ENCODE measurements around the gene SLC35F1. TPM values are rescaled to one million over a fixed set of nuclear protein-coding genes. Genes with fewer than 3 reads are reported as not detected.

Gene SLC35F1
- total RNA-seq, 4 donors from 2014 or later, result 0.30 to 0.91 (median 0.48) TPM

DNA sequence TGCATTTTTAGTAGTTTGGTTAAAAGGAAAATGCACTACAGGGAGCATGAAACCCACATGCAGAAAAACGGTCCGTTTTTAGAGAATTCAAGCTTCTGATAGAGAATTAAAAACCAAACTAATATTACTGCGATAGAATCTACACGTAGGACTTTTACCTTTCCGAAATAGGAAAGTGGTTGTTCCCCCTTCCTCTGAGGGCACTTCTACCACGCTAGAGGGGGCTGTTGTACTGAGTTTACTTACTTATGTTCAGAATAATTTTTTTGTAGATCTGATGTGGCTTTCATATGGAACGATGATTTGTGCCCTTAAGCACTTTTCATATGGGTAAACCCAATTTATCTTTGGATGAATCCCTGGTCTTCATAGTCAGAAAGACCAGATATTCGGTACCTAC, 376.7 kb downstream of the SLC35F1 start:
- DNase-seq (ENCODE audit: low spot score in 2 of 2), result no peak
- no peak for TF ChIP-seq POLR2A (IDR thresholded peaks at IDR 0.05)
- TF ChIP-seq, protein P1, sequence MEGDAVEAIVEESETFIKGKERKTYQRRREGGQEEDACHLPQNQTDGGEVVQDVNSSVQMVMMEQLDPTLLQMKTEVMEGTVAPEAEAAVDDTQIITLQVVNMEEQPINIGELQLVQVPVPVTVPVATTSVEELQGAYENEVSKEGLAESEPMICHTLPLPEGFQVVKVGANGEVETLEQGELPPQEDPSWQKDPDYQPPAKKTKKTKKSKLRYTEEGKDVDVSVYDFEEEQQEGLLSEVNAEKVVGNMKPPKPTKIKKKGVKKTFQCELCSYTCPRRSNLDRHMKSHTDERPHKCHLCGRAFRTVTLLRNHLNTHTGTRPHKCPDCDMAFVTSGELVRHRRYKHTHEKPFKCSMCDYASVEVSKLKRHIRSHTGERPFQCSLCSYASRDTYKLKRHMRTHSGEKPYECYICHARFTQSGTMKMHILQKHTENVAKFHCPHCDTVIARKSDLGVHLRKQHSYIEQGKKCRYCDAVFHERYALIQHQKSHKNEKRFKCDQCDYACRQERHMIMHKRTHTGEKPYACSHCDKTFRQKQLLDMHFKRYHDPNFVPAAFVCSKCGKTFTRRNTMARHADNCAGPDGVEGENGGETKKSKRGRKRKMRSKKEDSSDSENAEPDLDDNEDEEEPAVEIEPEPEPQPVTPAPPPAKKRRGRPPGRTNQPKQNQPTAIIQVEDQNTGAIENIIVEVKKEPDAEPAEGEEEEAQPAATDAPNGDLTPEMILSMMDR (IDR thresholded peaks at IDR 0.05), result no peak
- 15 to 18% methylated on average over 8 of the region's 8 CpGs for WGBS, 2 donors
- H3K4me3 ChIP-seq (ENCODE audit: low read depth, poor library complexity, severe bottlenecking), result no peak overlapping the region
- intact Hi-C loops (cut with DNase I; ENCODE audit: low total_unique reads), result no loop called here

DNA sequence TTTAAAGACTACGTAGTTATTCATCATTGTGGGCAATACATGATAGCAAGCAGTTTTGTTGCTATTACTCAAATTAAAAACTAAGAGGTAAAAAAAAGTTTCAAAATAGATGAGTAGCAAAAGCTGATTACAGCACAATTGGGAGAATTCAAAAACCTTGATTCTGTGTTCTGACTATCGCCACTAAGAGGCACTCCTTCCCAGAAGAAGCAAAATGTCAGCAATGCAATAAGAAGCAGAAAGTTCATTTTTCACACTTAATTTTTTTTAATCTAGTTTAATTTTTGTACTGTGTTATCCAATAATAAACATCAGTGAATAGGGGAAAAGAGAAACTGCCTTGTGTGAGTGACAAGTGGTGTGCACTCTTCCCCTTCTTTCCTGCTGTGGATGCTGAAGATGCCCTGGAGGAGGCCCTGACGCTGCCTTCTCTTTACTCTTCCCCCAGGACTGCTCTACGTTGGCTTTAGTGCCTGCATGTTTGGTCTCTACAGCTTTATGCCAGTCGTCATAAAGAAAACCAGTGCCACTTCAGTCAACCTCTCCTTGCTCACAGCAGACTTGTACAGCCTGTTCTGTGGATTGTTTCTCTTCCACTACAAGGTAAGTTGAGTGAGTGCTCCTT, 377.8 kb downstream of the SLC35F1 start:
- TF ChIP-seq, protein P1 (IDR thresholded peaks at IDR 0.05), result no peak
- TF ChIP-seq POLR2A (IDR thresholded peaks at IDR 0.05), result no peak
- intact Hi-C loops (cut with DNase I; ENCODE audit: low total_unique reads), result no loop called here
- no peak for DNase-seq (ENCODE audit: low spot score in 2 of 2)
- WGBS, 2 donors, result 72 to 75% methylated on average over 5 of the region's 5 CpGs
- H3K4me3 ChIP-seq (ENCODE audit: low read depth, poor library complexity, severe bottlenecking), result no peak overlapping the region

DNA sequence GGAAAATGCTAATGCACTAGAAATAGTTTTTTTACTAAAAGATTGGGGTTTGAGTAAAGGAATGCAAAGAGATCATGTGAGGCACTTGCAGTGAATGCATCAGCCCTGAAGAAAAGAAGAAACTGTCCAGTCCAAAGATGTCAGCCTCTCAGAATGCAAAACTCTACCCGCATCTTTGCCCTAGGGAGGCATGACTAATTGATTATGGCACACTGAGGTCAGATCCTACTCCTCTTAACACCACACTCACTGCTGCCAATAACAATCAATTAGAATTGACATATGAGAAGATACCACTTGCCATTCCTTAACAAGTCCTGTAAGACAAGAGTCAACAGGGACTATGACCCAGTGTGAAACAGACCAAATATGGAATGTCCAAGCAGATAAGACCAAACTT, 378.7 kb downstream of the SLC35F1 start:
- TF ChIP-seq, protein P1 (IDR thresholded peaks at IDR 0.05), result no peak
- WGBS, 2 donors, result 58 to 60% methylated on average over 1 of the region's 1 CpG
- intact Hi-C loops (cut with DNase I; ENCODE audit: low total_unique reads), result no loop called here

DNA sequence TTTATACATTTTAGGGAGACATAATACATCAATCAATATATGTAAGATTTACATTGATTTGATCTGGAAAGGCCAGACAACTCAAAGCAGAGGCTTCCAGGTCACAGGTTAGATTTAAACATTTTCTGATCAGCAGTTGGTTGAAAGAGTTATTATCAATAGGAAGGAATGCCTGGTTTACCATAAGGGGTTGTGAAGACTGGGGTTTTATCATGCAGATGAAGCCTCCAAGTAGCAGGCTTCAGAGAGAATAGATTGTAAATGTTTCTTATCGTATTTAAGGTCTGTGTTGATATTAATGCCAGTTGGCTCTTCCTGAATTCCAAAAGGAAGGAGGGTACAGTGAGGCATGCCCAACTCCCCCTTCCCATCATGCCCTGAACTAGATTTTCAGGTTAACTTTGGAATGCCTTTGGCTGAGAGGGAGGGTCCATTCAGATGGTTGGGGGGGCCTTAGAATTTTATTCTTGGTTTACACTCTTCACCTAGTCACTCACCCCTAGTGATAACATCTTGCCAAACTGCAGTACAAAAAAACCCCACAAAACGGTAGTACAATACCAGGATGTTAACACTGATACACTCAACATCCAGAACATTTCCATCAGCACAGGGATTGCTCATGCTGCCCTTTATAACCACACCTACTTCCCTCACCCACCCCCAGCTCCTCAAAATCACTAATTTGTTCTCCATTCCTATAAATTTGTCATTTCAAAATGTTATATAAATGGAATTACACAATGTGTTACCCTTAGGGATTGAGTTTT, 381.5 kb downstream of the SLC35F1 start:
- no peak overlapping the region for H3K4me3 ChIP-seq (ENCODE audit: low read depth, poor library complexity, severe bottlenecking)
- intact Hi-C loops (cut with DNase I; ENCODE audit: low total_unique reads), result no loop called here
- 26 to 37% methylated on average over 2 of the region's 2 CpGs for WGBS, 2 donors
- TF ChIP-seq POLR2A (IDR thresholded peaks at IDR 0.05), result no peak
- TF ChIP-seq, protein P1 (IDR thresholded peaks at IDR 0.05), result no peak
- no peak for DNase-seq (ENCODE audit: low spot score in 2 of 2)

More for the DNA sequence above, 378.7 kb downstream of the SLC35F1 start:
- H3K4me3 ChIP-seq (ENCODE audit: low read depth, poor library complexity, severe bottlenecking), result no peak overlapping the region
- no peak for DNase-seq (ENCODE audit: low spot score in 2 of 2)

GRCh38 chr6:118292558-118292957, 385.5 kb downstream of the SLC35F1 start:
- TF ChIP-seq, protein P1 (IDR thresholded peaks at IDR 0.05), result no peak
- no peak for TF ChIP-seq POLR2A (IDR thresholded peaks at IDR 0.05)
- intact Hi-C loops (cut with DNase I; ENCODE audit: low total_unique reads), result no loop called here
- H3K4me3 ChIP-seq (ENCODE audit: low read depth, poor library complexity, severe bottlenecking), result no peak overlapping the region
- WGBS, 2 donors, result 76 to 81% methylated on average over 4 of the region's 4 CpGs
- DNase-seq (ENCODE audit: low spot score in 2 of 2), result no peak

All from lower leg skin (tissue), 4 donors.